Measurements from ENCODE around the gene BRD3.
A peak's percentile ranks its signal among the peaks of the same experiment; 100 is the strongest.
"Not testable (repeated sequence)": the region's sequence is repeated elsewhere in the genome, so short reads cannot be mapped to it uniquely, and the experiment has no call there.

Gene BRD3

DNA sequence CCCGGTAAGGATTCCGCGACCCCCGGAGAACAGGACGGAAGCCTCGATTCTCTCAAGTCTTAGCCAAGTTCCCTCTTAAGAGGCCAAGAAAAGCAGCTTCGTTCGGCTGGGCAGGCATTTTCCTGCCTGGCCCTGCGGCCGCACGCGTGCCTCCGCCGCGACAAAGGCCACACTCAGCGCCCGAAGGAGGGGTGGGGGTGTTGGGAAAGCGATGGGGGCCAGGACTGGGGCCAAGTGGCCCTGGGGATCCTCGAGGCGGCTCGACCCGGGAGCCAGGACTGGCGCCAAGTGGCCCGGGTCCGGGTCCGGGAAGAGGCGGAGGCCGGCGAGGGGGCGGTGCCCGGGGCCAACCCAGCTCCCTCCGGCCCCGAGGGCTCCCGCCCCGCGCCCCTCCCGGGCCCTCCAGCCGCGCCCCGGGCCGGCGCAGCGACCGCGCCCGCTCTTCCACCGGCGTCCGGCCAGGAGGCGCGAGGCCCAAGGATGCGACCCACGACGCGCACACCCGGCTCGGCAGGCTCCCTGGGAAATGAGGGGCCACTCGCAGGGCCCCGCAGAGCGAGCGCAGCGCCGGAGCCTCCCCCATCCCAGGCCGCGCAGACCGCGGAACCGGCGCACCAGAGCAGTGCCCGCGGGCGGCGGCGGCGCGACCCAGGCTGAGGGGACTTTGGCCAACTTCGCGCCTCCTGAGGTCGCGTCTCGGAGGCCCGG is 76.5 kb downstream of the BRD3 start:
- no peak for DNase-seq

DNA sequence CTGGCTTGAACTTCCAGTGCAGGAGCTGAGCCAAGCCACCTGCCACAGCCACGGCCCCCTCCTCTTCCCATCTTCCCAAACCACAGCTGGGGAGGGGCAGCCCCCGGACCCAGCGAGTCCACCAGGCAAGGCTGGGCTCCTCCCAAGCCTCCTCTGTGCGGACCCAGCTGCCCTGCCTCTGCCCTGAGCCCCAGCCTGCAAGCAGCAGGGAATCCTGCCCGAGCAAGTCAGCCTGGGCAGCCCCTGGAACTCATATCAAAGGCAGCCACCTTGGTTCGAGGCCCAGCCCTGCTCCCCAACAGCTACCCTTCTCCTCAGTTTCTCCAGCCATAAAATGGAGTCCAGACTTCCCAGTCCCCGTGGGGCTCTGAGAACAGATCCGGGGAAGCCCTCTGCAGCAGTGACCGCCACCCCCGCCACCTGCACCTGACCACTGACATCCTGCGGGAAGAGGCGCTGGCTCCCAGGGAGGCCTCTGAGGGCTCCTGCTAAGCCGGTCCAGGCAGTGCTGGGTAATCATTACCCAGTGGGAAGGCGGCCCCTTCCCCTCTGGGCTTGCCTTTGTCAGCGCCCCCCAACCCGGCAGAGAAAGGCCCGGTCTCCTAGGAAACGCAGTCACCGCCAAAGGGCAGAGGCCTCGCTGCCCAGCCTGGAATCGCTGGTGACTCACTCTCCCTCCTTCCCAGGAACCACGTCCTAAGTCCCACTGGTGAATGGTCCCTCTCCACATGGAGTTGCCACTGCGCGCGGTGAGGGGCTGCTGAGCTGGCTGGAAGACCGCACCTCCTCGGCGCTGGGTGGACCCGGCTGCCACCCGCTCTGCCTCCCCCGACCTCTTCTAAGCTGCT is 77.2 kb downstream of the BRD3 start:
- peak; percentile 88 for DNase-seq

DNA sequence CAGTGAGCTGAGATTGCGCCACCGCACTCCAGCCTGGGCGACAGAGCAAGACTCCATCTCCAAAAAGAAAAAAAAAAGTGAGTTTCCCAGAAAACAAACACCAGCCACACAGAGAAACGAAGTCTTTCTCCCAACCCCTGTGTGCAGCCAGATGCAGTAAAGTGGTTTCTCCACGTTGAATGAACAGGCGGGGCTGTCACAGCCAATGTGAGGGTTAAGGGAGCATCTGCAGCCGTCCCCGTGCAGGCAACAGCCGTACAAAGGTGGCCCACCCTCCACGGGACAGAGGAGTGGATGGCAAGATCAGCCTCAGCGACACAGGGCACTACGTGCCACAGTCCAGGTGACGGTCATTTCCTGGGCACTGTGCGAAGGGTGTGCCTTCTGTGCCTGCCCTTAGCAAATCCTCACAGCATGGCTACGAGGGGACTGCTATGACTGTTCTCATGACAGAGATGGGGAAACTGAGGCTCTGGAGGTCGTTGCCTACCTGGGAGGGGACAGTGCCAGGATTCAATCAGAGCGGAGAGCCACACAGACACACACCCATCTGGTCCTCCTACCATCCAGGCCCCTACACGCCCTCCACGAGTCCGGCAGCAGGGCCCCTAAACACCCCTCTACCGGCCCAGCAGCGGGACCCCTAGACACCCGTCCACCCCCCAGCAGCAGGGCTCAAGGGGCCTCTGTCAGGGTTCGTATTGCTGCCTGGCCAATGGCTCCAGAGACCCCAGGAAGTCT is 78.0 kb downstream of the BRD3 start:
- peak; percentile 35 for DNase-seq

DNA sequence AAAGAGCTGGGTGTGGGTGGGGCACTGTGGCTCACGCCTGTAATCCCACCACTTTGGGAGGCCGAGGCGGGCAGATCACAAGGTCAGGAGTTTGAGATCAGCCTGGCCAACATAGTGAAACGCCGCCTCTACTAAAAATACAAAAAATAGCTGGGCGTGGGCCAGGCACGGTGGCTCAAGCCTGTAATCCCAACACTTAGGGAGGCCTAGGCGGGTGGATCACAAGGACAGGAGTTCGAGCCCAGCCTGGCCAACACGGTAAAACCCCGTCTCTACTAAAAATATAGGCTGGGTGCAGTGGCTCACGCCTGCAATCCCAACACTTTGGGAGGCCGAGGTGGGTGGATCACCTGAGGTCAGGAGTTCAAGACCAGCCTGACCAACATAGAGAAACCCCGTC is 79.1 kb downstream of the BRD3 start:
- DNase-seq, result not testable (repeated sequence)

DNA sequence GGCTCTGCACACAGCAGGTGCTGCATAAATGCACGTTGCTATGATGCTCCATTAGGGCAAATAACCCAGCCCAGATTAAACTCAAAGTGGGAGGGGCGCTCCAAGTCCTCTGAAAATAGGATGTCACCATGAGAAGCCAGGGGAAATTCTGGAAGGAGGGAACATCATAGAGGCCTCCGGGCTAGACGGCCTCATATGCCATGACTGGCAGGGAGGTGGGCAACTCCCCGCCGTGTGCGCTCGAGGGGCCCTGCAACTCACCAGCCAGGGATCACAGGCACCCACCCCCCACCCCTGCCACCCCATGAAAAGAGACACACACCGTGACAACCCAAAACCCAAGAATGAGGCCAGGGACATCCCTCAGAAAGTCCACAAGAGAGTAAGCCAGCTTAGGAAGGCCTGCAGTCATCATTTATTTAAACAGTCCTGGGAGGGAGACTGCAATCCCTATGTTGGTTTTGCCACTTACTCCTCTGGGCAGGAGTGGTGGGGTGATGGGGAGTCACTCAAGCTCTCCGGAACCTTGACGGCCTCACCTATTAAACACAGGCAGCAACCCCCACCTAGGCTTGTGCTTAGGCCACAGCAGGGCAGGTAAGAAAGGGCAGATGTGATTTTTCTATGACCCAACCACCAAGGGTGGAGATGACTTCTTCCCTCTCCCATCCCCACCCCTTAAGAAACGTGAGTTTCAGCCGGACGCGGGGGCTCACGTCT is 79.7 kb downstream of the BRD3 start:
- DNase-seq, result no peak

DNA sequence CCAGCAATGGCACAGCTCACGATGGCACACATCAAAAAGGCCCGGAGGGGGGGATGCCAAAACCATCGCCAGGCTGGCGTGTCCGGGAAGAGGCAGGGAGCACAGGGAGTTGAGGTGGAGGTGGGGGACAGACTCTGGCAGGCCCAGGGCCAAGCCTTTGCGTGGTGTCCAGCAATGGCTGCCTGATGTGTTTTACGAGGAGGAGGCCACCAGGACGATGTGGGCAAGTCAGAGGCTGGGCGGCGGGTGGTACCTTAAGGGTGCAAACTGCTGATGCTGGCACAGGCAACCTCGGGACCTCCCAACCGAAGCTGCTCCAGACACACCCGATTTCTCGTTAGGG is 80.4 kb downstream of the BRD3 start:
- peak; percentile 35 for DNase-seq

DNA sequence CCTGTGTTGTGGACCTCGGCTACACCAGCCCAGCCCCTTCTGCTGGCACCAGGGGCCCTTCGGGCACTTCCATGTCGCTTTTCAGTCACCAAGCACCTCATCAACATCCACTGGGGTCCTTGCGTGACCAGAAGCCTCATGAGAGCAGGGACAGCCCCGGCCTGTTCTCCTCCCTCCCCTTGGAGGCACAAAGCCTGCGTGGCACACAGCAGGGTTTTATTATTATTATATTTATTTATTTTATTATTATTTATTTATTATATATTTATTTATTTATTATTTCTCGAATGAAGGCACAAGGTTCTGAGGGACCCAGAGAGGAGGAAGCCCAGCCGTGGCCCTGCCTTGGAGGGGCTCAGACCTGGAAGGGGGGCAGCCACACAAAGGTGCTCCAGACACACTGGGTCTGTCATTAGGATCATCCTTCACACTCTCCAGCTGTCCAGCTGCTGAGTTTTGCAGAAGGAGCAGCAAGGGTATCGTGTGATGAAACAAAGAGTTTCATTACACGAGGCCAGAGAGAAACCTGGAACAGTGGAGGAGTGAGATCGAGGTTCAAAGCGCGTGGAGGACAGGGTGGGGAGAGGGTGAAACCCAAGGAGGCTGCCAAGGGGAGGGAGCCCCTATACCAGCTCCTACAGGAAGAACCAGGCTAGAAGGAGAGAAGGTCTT is 80.9 kb downstream of the BRD3 start:
- peak; percentile 41 for DNase-seq

DNA sequence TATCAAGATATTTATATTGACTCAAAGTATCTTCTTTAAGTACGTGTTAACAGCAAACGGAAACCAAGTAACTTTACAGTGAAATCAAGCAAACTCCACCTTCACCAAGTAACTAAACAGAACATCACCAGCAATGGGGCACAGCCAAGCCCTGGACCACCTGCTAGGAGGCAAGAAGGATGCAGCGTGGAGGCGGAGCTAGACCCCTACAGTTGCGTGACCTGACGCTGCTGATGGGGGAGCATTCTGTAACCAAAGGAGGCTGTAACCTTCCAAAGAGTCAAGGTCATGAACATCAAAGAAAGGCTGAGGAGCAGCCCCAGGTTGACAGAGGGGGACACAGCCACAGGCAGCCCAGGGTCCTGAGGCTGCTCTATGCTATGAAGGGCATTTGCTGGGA is 81.8 kb downstream of the BRD3 start:
- no peak for DNase-seq

DNA sequence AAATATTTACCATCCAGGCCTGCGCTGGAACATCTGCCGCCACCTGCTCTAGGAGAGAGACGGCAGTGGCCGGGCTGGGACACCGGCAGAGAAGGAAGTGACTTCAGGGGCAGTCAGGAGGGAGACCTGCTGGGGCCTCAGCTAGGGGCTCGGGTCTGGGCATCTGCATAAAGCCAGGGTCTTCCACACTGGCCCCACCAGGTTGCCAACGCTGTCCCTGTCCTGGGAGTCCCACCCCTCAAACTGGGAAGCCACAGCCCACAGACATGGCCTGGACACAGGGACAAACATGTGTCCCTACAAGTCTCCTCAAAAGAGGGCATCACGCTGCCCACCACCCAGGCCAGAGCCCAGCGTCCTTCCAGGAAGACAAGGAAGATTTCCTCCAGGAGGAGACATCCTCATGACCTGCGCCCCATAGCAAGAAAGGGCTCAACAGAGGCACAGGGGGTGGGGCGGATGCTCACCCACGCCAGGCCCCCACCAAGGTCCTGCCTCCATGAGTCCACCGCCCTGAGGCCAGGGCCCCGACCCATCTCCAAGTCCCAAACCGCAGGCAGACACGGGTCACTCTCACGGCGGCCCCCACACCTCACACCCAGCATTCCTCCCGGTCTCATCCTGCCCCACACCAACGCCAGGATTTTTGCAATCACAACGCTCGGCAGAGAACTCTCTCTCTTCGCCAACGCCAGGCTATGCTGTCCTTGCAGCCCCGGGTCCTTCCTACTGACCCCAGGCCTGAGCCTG is 84.7 kb downstream of the BRD3 start:
- DNase-seq, result no peak

DNA sequence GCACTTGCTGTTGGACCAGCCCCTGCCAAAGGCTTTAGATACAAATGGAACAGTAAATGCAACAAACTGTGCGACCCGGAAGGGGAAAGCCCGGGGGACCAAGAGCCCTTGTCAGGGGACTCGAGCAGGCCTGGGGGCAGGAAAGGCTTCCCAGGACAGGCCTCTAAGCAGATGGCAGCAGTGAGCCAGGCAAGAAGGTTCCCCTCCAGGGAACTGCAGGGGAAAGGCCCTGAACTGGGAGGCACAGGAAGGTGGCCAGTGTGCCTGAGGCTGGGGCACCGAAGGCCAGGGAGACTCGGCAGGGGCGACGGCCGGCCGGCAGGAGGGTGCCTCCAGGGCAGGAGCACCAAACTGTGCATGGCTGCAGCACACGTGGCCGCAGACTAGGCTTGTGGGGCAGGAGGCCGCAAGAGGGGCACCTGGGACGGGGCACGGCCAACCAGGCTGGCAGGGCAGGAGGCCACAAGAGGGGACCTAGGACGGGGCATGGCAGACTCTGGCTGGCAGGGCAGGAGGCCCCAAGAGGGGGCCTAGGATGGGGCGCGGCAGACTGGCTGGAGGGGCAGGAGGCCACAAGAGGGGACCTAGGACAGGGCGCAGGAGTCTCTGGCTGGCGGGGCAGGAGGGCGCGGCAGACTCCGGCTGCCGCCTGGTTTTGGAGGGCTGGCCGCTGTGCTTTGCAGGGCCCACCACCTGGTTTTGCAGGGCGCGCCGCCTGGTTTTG is 85.7 kb downstream of the BRD3 start:
- no peak for DNase-seq

DNA sequence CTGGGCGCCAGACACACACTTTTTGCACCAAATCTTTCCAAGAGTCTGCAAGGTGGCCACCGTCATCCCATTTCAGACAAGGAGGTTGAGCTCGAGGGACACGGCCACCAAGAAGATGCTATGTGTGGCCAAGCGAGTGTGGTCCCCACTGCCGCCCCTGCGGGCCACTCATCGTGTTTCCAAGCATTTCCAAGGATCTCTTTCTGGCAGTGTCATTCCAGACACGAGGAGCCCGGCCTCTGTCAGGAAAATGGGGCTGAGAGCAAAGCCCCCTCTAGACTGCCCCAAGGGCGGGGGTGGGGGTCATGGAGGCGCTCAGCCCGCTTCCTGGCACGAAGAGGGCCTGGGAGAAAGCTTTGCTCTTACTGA is 86.3 kb downstream of the BRD3 start:
- DNase-seq, result no peak

DNA sequence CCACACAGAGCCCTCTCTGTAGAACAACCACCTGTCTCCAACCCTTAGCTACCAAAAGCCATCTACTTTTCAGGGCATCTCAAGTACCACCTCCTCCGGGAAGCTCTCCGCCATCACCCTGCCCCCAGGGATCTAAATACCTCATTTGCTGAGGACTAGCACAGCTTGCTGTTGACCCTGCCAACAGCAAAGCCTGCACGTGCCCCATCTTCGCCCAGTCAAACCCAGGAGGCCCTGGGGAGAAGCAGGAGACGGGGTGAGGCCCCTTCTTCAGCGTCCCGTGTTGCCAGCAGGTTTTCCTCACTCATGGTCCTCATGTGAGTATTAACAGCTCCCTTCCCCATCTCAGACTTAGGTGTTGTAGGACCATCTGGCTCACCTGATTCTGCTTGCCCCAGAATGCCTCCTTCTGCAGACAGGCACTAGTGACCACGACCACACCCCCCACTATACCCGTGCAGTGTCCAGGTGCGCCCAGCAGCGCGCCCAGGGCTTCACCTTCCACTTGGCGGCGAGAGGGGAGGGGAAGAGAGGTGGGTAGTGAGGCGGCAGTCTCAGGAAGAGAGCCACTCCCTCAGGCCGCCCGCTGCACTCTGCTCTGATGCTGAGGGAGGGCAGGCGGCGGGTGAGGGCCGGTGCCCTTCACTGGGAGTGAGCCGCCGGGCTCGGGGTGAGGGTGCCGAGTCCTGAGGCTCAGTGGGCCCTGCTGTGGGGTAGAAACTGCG is 86.8 kb downstream of the BRD3 start:
- no peak for DNase-seq

Measured in islet precursor cell (in vitro differentiated cells).